Liver (tissue), 9 donors: Measurements from ENCODE around the gene MARCHF6. TPM values are rescaled to one million over a fixed set of nuclear protein-coding genes. Genes with fewer than 3 reads are reported as not detected.

Experiments
- DNase-seq: peaks from one replicate; pipeline ENCODE4 v3.0.0-alpha.2; 2017; ENCODE audit warnings: low spot score
- H3K27ac ChIP-seq, 2 donors: one replicate each; pipeline ENCODE4 v1.7.0; 2013; ENCODE audit warnings: inconsistent platforms in 2 of 2, low read length in 2 of 2, control low read depth in 1 of 2, low read depth in 1 of 2, mild to moderate bottlenecking in 1 of 2
- H3K27me3 ChIP-seq, 4 donors: one replicate each; pipeline versions ENCODE4 v1.6.1 to v1.7.0; 2013; ENCODE audit warnings: low read length in 3 of 4, inconsistent platforms in 1 of 4, mild to moderate bottlenecking in 1 of 4, moderate library complexity in 1 of 4; ENCODE audit not compliant: control insufficient read depth in 4 of 4, insufficient read depth in 4 of 4
- H3K36me3 ChIP-seq, 4 donors: one replicate each; pipeline versions ENCODE4 v1.6.1 to v1.7.0; 2013; ENCODE audit warnings: low read length in 3 of 4, mild to moderate bottlenecking in 3 of 4, low read depth in 1 of 4, moderate library complexity in 1 of 4; ENCODE audit not compliant: control insufficient read depth in 4 of 4, insufficient read depth in 3 of 4
- H3K4me1 ChIP-seq, 4 donors: one replicate each; pipeline versions ENCODE4 v1.6.1 to v1.7.0; 2013; ENCODE audit warnings: low read length in 3 of 4, mild to moderate bottlenecking in 3 of 4, moderate library complexity in 1 of 4; ENCODE audit not compliant: control insufficient read depth in 4 of 4, insufficient read depth in 4 of 4
- H3K4me3 ChIP-seq, 3 donors: one replicate each; pipeline versions ENCODE4 v1.6.1 to v1.7.0; 2013; ENCODE audit warnings: low read length in 3 of 3, control low read depth in 1 of 3, low read depth in 1 of 3, mild to moderate bottlenecking in 1 of 3
- H3K9ac ChIP-seq, 2 donors: one replicate each; pipeline ENCODE4 v1.7.0; 2013; ENCODE audit warnings: low read length in 2 of 2, mild to moderate bottlenecking in 2 of 2, moderate library complexity in 2 of 2, control low read depth in 1 of 2, low read depth in 1 of 2
- H3K9me3 ChIP-seq, 4 donors: one replicate each; pipeline versions ENCODE4 v1.6.1 to v1.7.0; 2013; ENCODE audit warnings: low read length in 3 of 4; ENCODE audit not compliant: control insufficient read depth in 4 of 4
- ATF3 ChIP-seq: IDR thresholded peaks from 2 replicates; pipeline ENCODE4 v1.6.1; 2016; ENCODE audit warnings: antibody characterized with exemption
- CTCF ChIP-seq: fragments of 150-350 bp; IDR thresholded peaks from 2 replicates; pipeline ENCODE4 v1.5.1; 2017; ENCODE audit warnings: improper control_type of control experiment, low read depth, low read length; ENCODE audit not compliant: missing input control
- EGR1 ChIP-seq, 2 donors: IDR thresholded peaks; 2 replicates each; pipeline ENCODE4 v1.6.1; 2016 to 2018; ENCODE audit warnings: antibody characterized with exemption in 2 of 2, low read depth in 2 of 2
- FOXA1 ChIP-seq: IDR thresholded peaks from 2 replicates; pipeline ENCODE4 v1.6.1; 2016; ENCODE audit warnings: antibody characterized with exemption
- FOXA2 ChIP-seq: IDR thresholded peaks from 2 replicates; pipeline ENCODE4 v1.6.1; 2016; ENCODE audit warnings: antibody characterized with exemption
- GABPA ChIP-seq, 2 donors: IDR thresholded peaks in 1 of 2; conservative IDR thresholded peaks in 1 of 2; 2 replicates each; pipeline ENCODE4 v1.6.1; 2016; ENCODE audit warnings: antibody characterized with exemption in 2 of 2, mild to moderate bottlenecking in 1 of 2, moderate library complexity in 1 of 2
- HNF4A ChIP-seq, 2 donors: conservative IDR thresholded peaks; 2 replicates each; pipeline ENCODE4 v1.6.1; 2016; ENCODE audit warnings: antibody characterized with exemption in 2 of 2, mild to moderate bottlenecking in 2 of 2
- HNF4G ChIP-seq: IDR thresholded peaks from 2 replicates; pipeline ENCODE4 v1.6.1; 2016; ENCODE audit warnings: antibody characterized with exemption
- RAD21 ChIP-seq, 2 donors: IDR thresholded peaks; 2 replicates each; pipeline ENCODE4 v1.6.1; 2016; ENCODE audit warnings: antibody characterized with exemption in 2 of 2, mild to moderate bottlenecking in 2 of 2
- RXRA ChIP-seq, 2 donors: IDR thresholded peaks; 2 replicates each; pipeline ENCODE4 v1.6.1; 2017 to 2018; ENCODE audit warnings: antibody characterized with exemption in 2 of 2, mild to moderate bottlenecking in 1 of 2
- SP1 ChIP-seq: IDR thresholded peaks from 2 replicates; pipeline ENCODE4 v1.6.1; 2018; ENCODE audit warnings: antibody characterized with exemption, mild to moderate bottlenecking
- TAF1 ChIP-seq: conservative IDR thresholded peaks from 2 replicates; pipeline ENCODE4 v1.6.1; 2016; ENCODE audit warnings: antibody characterized with exemption, mild to moderate bottlenecking
- YY1 ChIP-seq: IDR thresholded peaks from 2 replicates; pipeline ENCODE4 v1.6.1; 2016; ENCODE audit warnings: antibody characterized with exemption, mild to moderate bottlenecking
- WGBS: extraction: QIAGEN DNeasy Blood & Tissue Kit; methylation state at CpG from one replicate; pipeline ENCODE4 v1.1.7; 2013; 5-methylcytosine and 5-hydroxymethylcytosine counted together
- polyA plus RNA-seq, 2 donors: library from polyadenylated mRNA; stranded (reverse) in 1 of 2; unstranded in 1 of 2; fragments of 200-250 nt in 1 of 2; fragments of >200 nt in 1 of 2; fragmentation: Nextera tagmentation in 1 of 2; extraction: Ambion mirVana in 1 of 2; gene quantifications; one replicate each; pipeline versions ENCODE4 v1.2.1 to v1.2.3, GENCODE V29; 2013 to 2015
- total RNA-seq, 2 donors: library from RNA; depleted of rRNA; stranded (reverse); fragments of >200 nt; gene quantifications; one replicate each; pipeline ENCODE4 v1.2.3, GENCODE V29; 2014
- TF ChIP-seq, protein P1 (sequence below): IDR thresholded peaks from 2 replicates; pipeline ENCODE4 v1.6.1; 2016; ENCODE audit warnings: antibody characterized with exemption, mild to moderate bottlenecking
- TF ChIP-seq, protein P2 (sequence below): IDR thresholded peaks from 2 replicates; pipeline ENCODE4 v1.6.1; 2016; ENCODE audit warnings: antibody characterized with exemption
- TF ChIP-seq, protein P3 (sequence below): IDR thresholded peaks from 2 replicates; pipeline ENCODE4 v1.6.1; 2016; ENCODE audit warnings: antibody characterized with exemption
- donor health status: healthy.
- donor health status: healthy.
- donor health status: healthy.
- donor health status: healthy.
- donor health status: healthy.

MARCHF6 gene
- total and polyA plus RNA-seq, 4 donors, result 20.6 to 77.7 (median 62.4) TPM

GRCh38 chr5:10360686-10361085, 7.2 kb downstream of the MARCHF6 start:
- Histone ChIP-seq H3K4me3 (no peak overlapping the region), H3K9ac (no peak overlapping the region), H3K9me3 (no peaks in the 10 kb centered on the region), H3K27ac (no peak overlapping the region), H3K4me1 (peaks cover 2 to 12% (median 3%) of the 10 kb centered on the region in 4 donors), H3K36me3 (no peaks in the 10 kb centered on the region), H3K27me3 (no peaks in the 10 kb centered on the region)
- TF ChIP-seq FOXA1 (no peak), TAF1 (no peak), ATF3 (no peak), EGR1 (IDR thresholded peaks at IDR 0.05; ENCODE audit: low read depth in 2 of 2) (no peak), YY1 (no peak), HNF4G (no peak), FOXA2 (no peak), GABPA (IDR thresholded peaks at IDR 0.05 in 1 of 2, conservative IDR thresholded peaks at IDR 0.05 in 1 of 2) (no peak), CTCF (no peak), RXRA (IDR thresholded peaks at IDR 0.05) (no peak), HNF4A (conservative IDR thresholded peaks at IDR 0.05) (no peak)
- TF ChIP-seq, protein P1, sequence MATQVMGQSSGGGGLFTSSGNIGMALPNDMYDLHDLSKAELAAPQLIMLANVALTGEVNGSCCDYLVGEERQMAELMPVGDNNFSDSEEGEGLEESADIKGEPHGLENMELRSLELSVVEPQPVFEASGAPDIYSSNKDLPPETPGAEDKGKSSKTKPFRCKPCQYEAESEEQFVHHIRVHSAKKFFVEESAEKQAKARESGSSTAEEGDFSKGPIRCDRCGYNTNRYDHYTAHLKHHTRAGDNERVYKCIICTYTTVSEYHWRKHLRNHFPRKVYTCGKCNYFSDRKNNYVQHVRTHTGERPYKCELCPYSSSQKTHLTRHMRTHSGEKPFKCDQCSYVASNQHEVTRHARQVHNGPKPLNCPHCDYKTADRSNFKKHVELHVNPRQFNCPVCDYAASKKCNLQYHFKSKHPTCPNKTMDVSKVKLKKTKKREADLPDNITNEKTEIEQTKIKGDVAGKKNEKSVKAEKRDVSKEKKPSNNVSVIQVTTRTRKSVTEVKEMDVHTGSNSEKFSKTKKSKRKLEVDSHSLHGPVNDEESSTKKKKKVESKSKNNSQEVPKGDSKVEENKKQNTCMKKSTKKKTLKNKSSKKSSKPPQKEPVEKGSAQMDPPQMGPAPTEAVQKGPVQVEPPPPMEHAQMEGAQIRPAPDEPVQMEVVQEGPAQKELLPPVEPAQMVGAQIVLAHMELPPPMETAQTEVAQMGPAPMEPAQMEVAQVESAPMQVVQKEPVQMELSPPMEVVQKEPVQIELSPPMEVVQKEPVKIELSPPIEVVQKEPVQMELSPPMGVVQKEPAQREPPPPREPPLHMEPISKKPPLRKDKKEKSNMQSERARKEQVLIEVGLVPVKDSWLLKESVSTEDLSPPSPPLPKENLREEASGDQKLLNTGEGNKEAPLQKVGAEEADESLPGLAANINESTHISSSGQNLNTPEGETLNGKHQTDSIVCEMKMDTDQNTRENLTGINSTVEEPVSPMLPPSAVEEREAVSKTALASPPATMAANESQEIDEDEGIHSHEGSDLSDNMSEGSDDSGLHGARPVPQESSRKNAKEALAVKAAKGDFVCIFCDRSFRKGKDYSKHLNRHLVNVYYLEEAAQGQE, result no peak
- TF ChIP-seq, protein P2, sequence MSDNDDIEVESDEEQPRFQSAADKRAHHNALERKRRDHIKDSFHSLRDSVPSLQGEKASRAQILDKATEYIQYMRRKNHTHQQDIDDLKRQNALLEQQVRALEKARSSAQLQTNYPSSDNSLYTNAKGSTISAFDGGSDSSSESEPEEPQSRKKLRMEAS, result no peak
- TF ChIP-seq, protein P3, sequence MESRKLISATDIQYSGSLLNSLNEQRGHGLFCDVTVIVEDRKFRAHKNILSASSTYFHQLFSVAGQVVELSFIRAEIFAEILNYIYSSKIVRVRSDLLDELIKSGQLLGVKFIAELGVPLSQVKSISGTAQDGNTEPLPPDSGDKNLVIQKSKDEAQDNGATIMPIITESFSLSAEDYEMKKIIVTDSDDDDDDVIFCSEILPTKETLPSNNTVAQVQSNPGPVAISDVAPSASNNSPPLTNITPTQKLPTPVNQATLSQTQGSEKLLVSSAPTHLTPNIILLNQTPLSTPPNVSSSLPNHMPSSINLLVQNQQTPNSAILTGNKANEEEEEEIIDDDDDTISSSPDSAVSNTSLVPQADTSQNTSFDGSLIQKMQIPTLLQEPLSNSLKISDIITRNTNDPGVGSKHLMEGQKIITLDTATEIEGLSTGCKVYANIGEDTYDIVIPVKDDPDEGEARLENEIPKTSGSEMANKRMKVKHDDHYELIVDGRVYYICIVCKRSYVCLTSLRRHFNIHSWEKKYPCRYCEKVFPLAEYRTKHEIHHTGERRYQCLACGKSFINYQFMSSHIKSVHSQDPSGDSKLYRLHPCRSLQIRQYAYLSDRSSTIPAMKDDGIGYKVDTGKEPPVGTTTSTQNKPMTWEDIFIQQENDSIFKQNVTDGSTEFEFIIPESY, result no peak
- no peak for DNase-seq

DNA sequence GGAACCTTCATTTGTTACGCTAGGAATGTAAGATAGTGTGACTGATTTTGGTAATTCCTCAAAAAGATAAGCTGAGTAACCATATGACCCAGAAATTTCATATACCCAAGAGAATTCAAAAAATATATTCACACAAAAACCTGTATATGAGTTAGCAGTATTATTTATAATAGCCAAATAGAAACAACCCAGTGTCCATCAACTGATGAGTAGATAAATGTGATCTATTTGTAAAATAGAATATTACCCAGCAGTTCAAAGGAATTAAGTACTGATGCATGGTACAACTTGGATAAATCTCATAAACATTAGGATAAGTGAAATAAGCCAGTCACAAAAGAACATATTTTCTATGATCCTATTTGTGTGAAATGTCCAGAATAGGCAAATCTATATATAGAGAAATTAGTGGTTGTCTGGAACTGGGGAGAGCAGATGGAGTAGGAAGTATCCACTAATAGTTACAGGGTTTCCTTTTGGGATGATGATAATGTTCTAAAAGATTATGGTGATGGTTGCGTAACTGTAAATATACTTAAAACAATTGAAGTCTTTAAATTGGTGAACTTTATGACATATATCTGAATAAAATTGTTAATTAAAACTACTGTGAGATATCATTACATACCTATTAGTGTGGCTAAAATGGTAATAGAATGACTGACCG, 10.2 kb downstream of the MARCHF6 start:
- TF ChIP-seq YY1 (no peak), RAD21 (IDR thresholded peaks at IDR 0.05) (no peak), GABPA (IDR thresholded peaks at IDR 0.05 in 1 of 2, conservative IDR thresholded peaks at IDR 0.05 in 1 of 2) (no peak), EGR1 (IDR thresholded peaks at IDR 0.05; ENCODE audit: low read depth in 2 of 2) (no peak), CTCF (no peak), SP1 (no peak)
- TF ChIP-seq, protein P1, result no peak
- no peaks in the 10 kb centered on the region for H3K36me3 ChIP-seq
- H3K9ac ChIP-seq, result no peak overlapping the region
- no peak for DNase-seq
- 90% methylated on average over 3 of the region's 3 CpGs for WGBS
- H3K27me3 ChIP-seq, result no peaks in the 10 kb centered on the region
- H3K27ac ChIP-seq, result no peak overlapping the region
- no peaks in the 10 kb centered on the region for H3K9me3 ChIP-seq
- no peak overlapping the region for H3K4me3 ChIP-seq
- peaks cover 4 to 13% (median 8%) of the 10 kb centered on the region in 4 donors for H3K4me1 ChIP-seq
